ENCODE data around the gene LLGL2. TPM values are rescaled to one million over a fixed set of nuclear protein-coding genes. Genes with fewer than 3 reads are reported as not detected.

Gene LLGL2
- total RNA-seq, 2 donors from 2014 or later: 401 to 497 TPM

GRCh38 chr17:75503976-75504346 is 21.5 kb upstream of the LLGL2 start:
- no peak for DNase-seq

DNA sequence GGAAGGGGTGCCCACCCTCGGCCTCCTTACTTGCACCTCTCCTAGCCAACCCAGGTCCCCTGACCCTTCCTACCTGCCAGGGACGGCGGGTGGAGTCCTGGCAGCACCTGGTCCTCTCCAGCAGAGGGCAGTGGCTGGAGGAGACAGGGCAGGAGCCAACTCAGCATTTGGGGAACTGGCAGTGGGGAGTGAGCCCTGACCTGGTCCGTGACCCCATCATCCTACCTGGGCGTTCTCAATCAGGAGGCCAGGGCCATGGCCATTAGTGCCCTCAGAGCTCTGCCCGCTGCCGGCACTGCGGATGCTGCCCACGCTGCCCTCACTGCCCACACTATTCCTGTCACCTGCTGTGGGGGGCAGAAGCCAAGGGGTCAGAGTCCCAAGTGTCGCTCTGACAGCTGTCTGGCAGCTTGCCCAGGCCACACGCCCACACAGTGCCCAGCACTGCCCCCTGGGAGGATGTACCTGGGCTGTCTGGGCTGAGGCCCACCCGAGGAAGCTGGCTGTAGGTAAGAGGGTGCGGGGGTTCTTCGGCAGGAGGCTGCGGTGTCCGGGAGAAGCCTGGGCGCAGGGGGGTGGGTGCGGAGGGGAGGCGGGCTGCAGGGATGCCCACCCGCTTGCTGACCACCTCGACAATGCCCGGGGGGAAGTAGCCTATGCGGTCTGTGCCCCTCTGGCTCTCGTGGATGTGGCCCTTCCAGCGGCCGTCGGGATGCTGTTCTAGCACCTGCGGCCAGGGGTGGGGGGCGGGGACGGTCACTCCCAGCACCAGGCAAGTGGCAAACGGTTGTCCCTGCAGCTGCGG is 20.9 kb upstream of the LLGL2 start:
- DNase-seq: peak; percentile 55
- no peaks in the 10 kb centered on the region for H3K4me1 ChIP-seq
- TF ChIP-seq, protein P1, sequence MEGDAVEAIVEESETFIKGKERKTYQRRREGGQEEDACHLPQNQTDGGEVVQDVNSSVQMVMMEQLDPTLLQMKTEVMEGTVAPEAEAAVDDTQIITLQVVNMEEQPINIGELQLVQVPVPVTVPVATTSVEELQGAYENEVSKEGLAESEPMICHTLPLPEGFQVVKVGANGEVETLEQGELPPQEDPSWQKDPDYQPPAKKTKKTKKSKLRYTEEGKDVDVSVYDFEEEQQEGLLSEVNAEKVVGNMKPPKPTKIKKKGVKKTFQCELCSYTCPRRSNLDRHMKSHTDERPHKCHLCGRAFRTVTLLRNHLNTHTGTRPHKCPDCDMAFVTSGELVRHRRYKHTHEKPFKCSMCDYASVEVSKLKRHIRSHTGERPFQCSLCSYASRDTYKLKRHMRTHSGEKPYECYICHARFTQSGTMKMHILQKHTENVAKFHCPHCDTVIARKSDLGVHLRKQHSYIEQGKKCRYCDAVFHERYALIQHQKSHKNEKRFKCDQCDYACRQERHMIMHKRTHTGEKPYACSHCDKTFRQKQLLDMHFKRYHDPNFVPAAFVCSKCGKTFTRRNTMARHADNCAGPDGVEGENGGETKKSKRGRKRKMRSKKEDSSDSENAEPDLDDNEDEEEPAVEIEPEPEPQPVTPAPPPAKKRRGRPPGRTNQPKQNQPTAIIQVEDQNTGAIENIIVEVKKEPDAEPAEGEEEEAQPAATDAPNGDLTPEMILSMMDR (IDR thresholded peaks at IDR 0.05): peak; percentile 61
- no peaks in the 10 kb centered on the region for H3K36me3 ChIP-seq
- H3K27me3 ChIP-seq: no peaks in the 10 kb centered on the region
- H3K9me3 ChIP-seq: no peaks in the 10 kb centered on the region
- no peak overlapping the region for H3K4me3 ChIP-seq
- intact Hi-C loops (cut with DNase I): no loop called here
- no peak overlapping the region for H3K27ac ChIP-seq
- H3K9ac ChIP-seq (ENCODE audit: low read depth in 2 of 2, low read length in 2 of 2): no peak overlapping the region

More at GRCh38 chr17:75503976-75504346, 21.5 kb upstream of the LLGL2 start:
- no peak overlapping the region for H3K4me3 ChIP-seq
- intact Hi-C loops (cut with DNase I): no loop called here
- H3K27ac ChIP-seq: no peak overlapping the region
- no peaks in the 10 kb centered on the region for H3K27me3 ChIP-seq
- TF ChIP-seq, protein P1 (IDR thresholded peaks at IDR 0.05): no peak
- no peak overlapping the region for H3K9ac ChIP-seq (ENCODE audit: low read depth in 2 of 2, low read length in 2 of 2)
- H3K36me3 ChIP-seq: no peaks in the 10 kb centered on the region
- H3K9me3 ChIP-seq: no peaks in the 10 kb centered on the region
- H3K4me1 ChIP-seq: no peaks in the 10 kb centered on the region

- Histone ChIP-seq H3K9ac (ENCODE audit: low read depth in 2 of 2, low read length in 2 of 2) (no peak overlapping the region), H3K4me1 (no peaks in the 10 kb centered on the region), H3K36me3 (no peaks in the 10 kb centered on the region), H3K9me3 (no peaks in the 10 kb centered on the region), H3K27ac (no peak overlapping the region), H3K27me3 (no peaks in the 10 kb centered on the region), H3K4me3 (no peak overlapping the region)
- DNase-seq: no peak
- TF ChIP-seq, protein P1 (IDR thresholded peaks at IDR 0.05): no peak
- intact Hi-C loops (cut with DNase I): no loop called here
Measured at GRCh38 chr17:75505152-75505409, 20.4 kb upstream of the LLGL2 start.

GRCh38 chr17:75505640-75506039 is 19.9 kb upstream of the LLGL2 start:
- H3K4me3 ChIP-seq: no peak overlapping the region
- H3K27ac ChIP-seq: no peak overlapping the region
- DNase-seq: no peak
- TF ChIP-seq, protein P1 (IDR thresholded peaks at IDR 0.05): no peak
- H3K9me3 ChIP-seq: no peaks in the 10 kb centered on the region
- no peaks in the 10 kb centered on the region for H3K36me3 ChIP-seq
- intact Hi-C loops (cut with DNase I): no loop called here
- H3K9ac ChIP-seq (ENCODE audit: low read depth in 2 of 2, low read length in 2 of 2): no peak overlapping the region
- H3K27me3 ChIP-seq: no peaks in the 10 kb centered on the region
- H3K4me1 ChIP-seq: no peaks in the 10 kb centered on the region

- H3K27me3 ChIP-seq: no peaks in the 10 kb centered on the region
- H3K4me1 ChIP-seq: no peaks in the 10 kb centered on the region
- TF ChIP-seq, protein P1 (IDR thresholded peaks at IDR 0.05): no peak
- H3K9ac ChIP-seq (ENCODE audit: low read depth in 2 of 2, low read length in 2 of 2): no peak overlapping the region
- no peak overlapping the region for H3K27ac ChIP-seq
- no peak overlapping the region for H3K4me3 ChIP-seq
- no peak for DNase-seq
- no peaks in the 10 kb centered on the region for H3K9me3 ChIP-seq
- intact Hi-C loops (cut with DNase I): no loop called here
- H3K36me3 ChIP-seq: no peaks in the 10 kb centered on the region
Measured at GRCh38 chr17:75506134-75506533, 19.4 kb upstream of the LLGL2 start.
